Fibroblast of pulmonary artery (primary cell): ENCODE results near the gene ELOF1.

Source experiments
- DNase-seq: peaks from one replicate; pipeline ENCODE4 v3.0.0-alpha.2; 2010; ENCODE audit warnings: low read depth
- H3K4me3 ChIP-seq: replicated peaks from 2 replicates; pipeline ENCODE4 v1.5.1; 2011; ENCODE audit warnings: low read depth, mild to moderate bottlenecking, control low read depth, low read length, moderate library complexity
- CTCF ChIP-seq: IDR thresholded peaks from 2 replicates; pipeline ENCODE4 v1.5.1; 2011; ENCODE audit warnings: mild to moderate bottlenecking, control low read depth, low read length, inconsistent platforms; ENCODE audit errors: missing control alignments

ELOF1 gene

GRCh38 chr19:11540645-11541044 lies 18.4 kb downstream of the ELOF1 start:
- DNase-seq = no peak

GRCh38 chr19:11539495-11540365 lies 19.3 kb downstream of the ELOF1 start:
- DNase-seq = peak; percentile 33
- H3K4me3 ChIP-seq = peak overlapping the region; percentile 28
- no peak for TF ChIP-seq CTCF

More at GRCh38 chr19:11540645-11541044, 18.4 kb downstream of the ELOF1 start:
- no peak for TF ChIP-seq CTCF
- no peak overlapping the region for H3K4me3 ChIP-seq

GRCh38 chr19:11538232-11539036 lies 20.6 kb downstream of the ELOF1 start, which contains the start of gene CNN1:
CNN1 (plus strand) TSS chr19:11538851; CDS start chr19:11538928, 77 bp downstream.
- TF ChIP-seq CTCF = no peak
- peak within 1 kb of the TSS; percentile 18 for H3K4me3 ChIP-seq
- DNase-seq = peak; percentile 74

GRCh38 chr19:11535792-11536595 lies 23.0 kb downstream of the ELOF1 start:
- H3K4me3 ChIP-seq = peak overlapping the region; percentile 46
- TF ChIP-seq CTCF = peak; percentile 53
- DNase-seq = peak; percentile 90

GRCh38 chr19:11534948-11535347 lies 24.1 kb downstream of the ELOF1 start:
- no peak overlapping the region for H3K4me3 ChIP-seq
- DNase-seq = no peak
- no peak for TF ChIP-seq CTCF

GRCh38 chr19:11534538-11534937 lies 24.5 kb downstream of the ELOF1 start:
- no peak for TF ChIP-seq CTCF
- H3K4me3 ChIP-seq = no peak overlapping the region
- DNase-seq = no peak
